Heart left ventricle (tissue), 16 donors: ENCODE data around the gene TXNDC5. TPM values are rescaled to one million over a fixed set of nuclear protein-coding genes. Genes with fewer than 3 reads are reported as not detected.

ENCODE experiments used
- ATAC-seq, 4 donors: fragments of 200-7000 bp; cut with Tn5 transposase; one replicate each; pipeline ENCODE4 v1.9.1; 2020 to 2022; ENCODE audit warnings: moderate library complexity in 4 of 4, mild to moderate bottlenecking in 3 of 4, moderate number of reproducible peaks in 1 of 4
- DNase-seq, 5 donors: peaks; one replicate each; pipeline ENCODE4 v3.0.0-alpha.2; 2020
- H3K27ac ChIP-seq, 12 donors: fragments of 200-600 bp; sonication (generic) in 4 of 12; one replicate each; pipeline versions ENCODE4 v1.5.0 to v1.8.0; 2016 to 2022; ENCODE audit warnings: mild to moderate bottlenecking in 2 of 12
- H3K27me3 ChIP-seq, 9 donors: fragments of 200-600 bp; sonication (generic) in 2 of 9; one replicate each; pipeline versions ENCODE4 v1.5.1 to v1.8.0; 2016 to 2022; ENCODE audit warnings: mild to moderate bottlenecking in 3 of 9
- H3K36me3 ChIP-seq, 9 donors: fragments of 200-600 bp; sonication (generic) in 2 of 9; one replicate each; pipeline versions ENCODE4 v1.5.0 to v1.8.0; 2018 to 2022; ENCODE audit warnings: mild to moderate bottlenecking in 2 of 9
- H3K4me1 ChIP-seq, 12 donors: fragments of 200-600 bp; sonication (generic) in 4 of 12; one replicate each; pipeline versions ENCODE4 v1.5.0 to v1.8.0; 2016 to 2022; ENCODE audit warnings: mild to moderate bottlenecking in 3 of 12
- H3K4me3 ChIP-seq, 12 donors: fragments of 200-600 bp; sonication (generic) in 4 of 12; one replicate each; pipeline versions ENCODE4 v1.5.0 to v1.8.0; 2017 to 2022; ENCODE audit warnings: mild to moderate bottlenecking in 9 of 12, moderate library complexity in 4 of 12
- H3K9me3 ChIP-seq, 12 donors: fragments of 200-600 bp; sonication (generic) in 4 of 12; one replicate each; pipeline versions ENCODE4 v1.5.0 to v1.8.0; 2016 to 2022; ENCODE audit warnings: mild to moderate bottlenecking in 1 of 12
- CTCF ChIP-seq, 12 donors: fragments of 200-600 bp; sonication (generic) in 4 of 12; IDR thresholded peaks; one replicate each; pipeline versions ENCODE4 v1.5.0 to v1.8.0; 2018 to 2022; ENCODE audit warnings: antibody characterized with exemption in 12 of 12, mild to moderate bottlenecking in 5 of 12
- POLR2A ChIP-seq, 2 donors: fragments of 450-650 bp; IDR thresholded peaks; one replicate each; pipeline ENCODE4 v1.6.1; 2017; ENCODE audit warnings: antibody characterized with exemption in 2 of 2, mild to moderate bottlenecking in 2 of 2, moderate library complexity in 2 of 2
- WGBS, 4 donors: extraction: QIAGEN DNeasy Blood & Tissue Kit in 2 of 4; methylation state at CpG; one replicate each; pipeline versions ENCODE4 v1.1.5 to v1.1.7; 2013 to 2018; 5-methylcytosine and 5-hydroxymethylcytosine counted together
- intact Hi-C, 10 donors: fragments of 100-400 bp; cut with DNase I; formaldehyde crosslinking; loops; one replicate each; pipeline versions ENCODE4 v1.11.1 to v1.14.2; 2022
- long read RNA-seq, 3 donors: library from polyadenylated mRNA; unstranded; transcript quantifications; one replicate each; pipeline ENCODE4 v2.0.0, GENCODE V29; 2020 to 2021
- polyA plus RNA-seq, 2 donors: library from polyadenylated mRNA; stranded (reverse); fragments of 200-250 nt; gene quantifications; one replicate each; pipeline ENCODE4 v1.2.3, GENCODE V29; 2013
- total RNA-seq, 9 donors: library from RNA; depleted of rRNA in 2 of 9; stranded (reverse); fragments of >200 nt in 2 of 9; fragmentation: NEBNext Ultra II Directional in 3 of 9; extraction: Animal tissue kit (Norgen Biotek cat#: 25700) in 3 of 9; gene quantifications; one replicate each; pipeline versions ENCODE4 v1.1.0 to v1.2.4, GENCODE V29; 2016 to 2023
- donor health status: ischemic (EF 13 %, LVEDD 7.1; RV severe dilation, severe dysfunction).
- donor health status: healthy with polysubstance abuse.
- donor health status: DM: no; HTN: yes; CAD: no.
- donor health status: DM: no; HTN: no; CAD: no.
- donor health status: ischemic (EF 25% LVEDD 6.9; RV normal size, moderate dysfunction).
- donor health status: ischemic (EF 25% LVEDD 5.7; RV mildly dilated, moderate dysfunction).
- donor health status: healthy.
- donor health status: DM: yes; HTN: yes; CAD: no.
- donor health status: ischemic (EF 35%, LVEDD 5.7; RV mildly dilated, moderate dysfunction).
- donor health status: nonischemic (EF 11% LVEDD 7.7; RV severe dilation, severe dysfunction).
- donor health status: DM: yes; HTN: yes; CAD: no.
- donor health status: PGD.
- donor health status: ischemic (EF 29% LVEDD 5.4; RV normal size, mild dysfunction).
- donor health status: nonischemic (EF 23%, LVEDD 6.1; RV moderate dilation, normal function).

Gene TXNDC5
- total RNA-seq: 100 to 1,000 TPM in 1 of 9 donors, 10 to 100 TPM in 8; 33.4 to 110 (median 43.6) TPM
- polyA plus RNA-seq: 100 to 1,000 TPM in 1 of 2 donors, 10 to 100 TPM in 1; 20.3 to 112 TPM
- long read RNA-seq, donor 1, transcript TXNDC5-201 (10 exons, 2,964 nt): major isoform, 97 of 103 reads
- long read RNA-seq, donor 1, partial matches to known transcripts: 1 of 103 reads
- long read RNA-seq, donor 1, other reads (novel, unspliced or antisense): 3 of 103 reads
- long read RNA-seq, donor 2, transcript TXNDC5-201 (10 exons, 2,964 nt): major isoform, 6 of 11 reads
- long read RNA-seq, donor 2, partial matches to known transcripts: 0 of 11 reads
- long read RNA-seq, donor 2, other reads (novel, unspliced or antisense): 4 of 11 reads
- long read RNA-seq, donor 3, transcript TXNDC5-201 (10 exons, 2,964 nt): major isoform, 172 of 183 reads
- long read RNA-seq, donor 3, partial matches to known transcripts: 3 of 183 reads
- long read RNA-seq, donor 3, other reads (novel, unspliced or antisense): 7 of 183 reads

GRCh38 chr6:7910654-7911344 lies at the start of gene TXNDC5:
Gene TXNDC5, minus strand, starts transcription at chr6:7910788. Its CDS starts 12 bp downstream, at chr6:7910776.
- Histone ChIP-seq H3K9me3 (no peaks in the 10 kb centered on the region), H3K27ac (peak within 1 kb of the TSS; percentile 14 to 88 (median 85)), H3K36me3 (no peaks in the 10 kb centered on the region), H3K4me1 (peaks cover 0 to 38% (median 17%) of the 10 kb centered on the region in 12 donors), H3K27me3 (no peaks in the 10 kb centered on the region), H3K4me3 (peak within 1 kb of the TSS; percentile 57 to 97 (median 74))
- 2 to 60% (median 9%) methylated on average over 4 to 75 of the region's 75 CpGs for WGBS, 4 donors
- peak; percentile 76 to 94 (median 90) for ATAC-seq
- intact Hi-C loops: loop anchor here in 7 of 10 donors (1.0 to 10.0 kb wide), 11 partner anchors 62 to 188 kb away; partner anchors contain the start of genes BMP6 (in 3 of the 7) and BLOC1S5 (in 1 of the 7)
- DNase-seq: peak; percentile 84 to 91 (median 87)
- TF ChIP-seq POLR2A (IDR thresholded peaks at IDR 0.05) (peak in 1 of 2 donors; percentile 43), CTCF (IDR thresholded peaks at IDR 0.05) (no peak)

- H3K27ac ChIP-seq: no peak overlapping the region
- no peaks in the 10 kb centered on the region for H3K27me3 ChIP-seq
- ATAC-seq (no peak), DNase-seq (no peak)
- peaks cover 0 to 6% (median 0%) of the 10 kb centered on the region in 12 donors for H3K9me3 ChIP-seq
- H3K4me1 ChIP-seq: no peaks in the 10 kb centered on the region
- intact Hi-C loops: no loop called here
- no peak overlapping the region for H3K4me3 ChIP-seq
- TF ChIP-seq POLR2A (IDR thresholded peaks at IDR 0.05) (no peak), CTCF (IDR thresholded peaks at IDR 0.05) (no peak)
- 40 to 52% (median 47%) methylated on average over 4 of the region's 4 CpGs for WGBS, 4 donors
- no peaks in the 10 kb centered on the region for H3K36me3 ChIP-seq
Observed at GRCh38 chr6:7960141-7960540, 49.6 kb upstream of the TXNDC5 start.

- no peaks in the 10 kb centered on the region for H3K36me3 ChIP-seq
- 75 to 84% (median 76%) methylated on average over 4 of the region's 4 CpGs for WGBS, 4 donors
Observed at GRCh38 chr6:7959453-7959852, 48.9 kb upstream of the TXNDC5 start.

More at GRCh38 chr6:7959453-7959852, 48.9 kb upstream of the TXNDC5 start:
- ATAC-seq (no peak), DNase-seq (no peak)
- Histone ChIP-seq H3K9me3 (peaks cover 0 to 4% (median 0%) of the 10 kb centered on the region in 12 donors), H3K27ac (no peak overlapping the region), H3K27me3 (no peaks in the 10 kb centered on the region), H3K4me1 (no peaks in the 10 kb centered on the region), H3K4me3 (no peak overlapping the region)
- TF ChIP-seq CTCF (IDR thresholded peaks at IDR 0.05): no peak
- TF ChIP-seq POLR2A (IDR thresholded peaks at IDR 0.05): no peak
- intact Hi-C loops: no loop called here
